ENCODE results near the gene SIK3. TPM values are rescaled to one million over a fixed set of nuclear protein-coding genes. Genes with fewer than 3 reads are reported as not detected.

SIK3 gene
- total and polyA plus RNA-seq, 3 experiments from 2014 or later: 33.9 to 48.7 (median 42.8) TPM

DNA sequence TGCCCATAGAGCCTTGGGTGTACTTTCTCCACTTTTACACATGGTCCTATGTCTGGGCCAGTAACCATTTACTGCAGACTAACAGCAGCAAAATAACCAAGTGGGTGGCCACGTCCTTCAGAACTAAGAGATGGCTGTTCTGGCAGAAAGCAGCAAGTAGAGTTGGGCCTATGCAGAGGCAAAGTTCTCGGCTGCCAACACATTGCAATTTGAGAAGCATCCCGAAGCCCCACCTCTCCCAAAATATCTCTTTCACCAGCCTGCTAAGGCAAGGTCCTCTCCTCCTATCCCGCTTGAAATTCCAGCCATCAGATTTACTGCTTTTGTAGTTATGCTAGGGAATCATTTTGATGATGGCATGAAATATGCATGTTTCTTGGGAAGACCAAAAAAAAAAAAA, 142.3 kb downstream of the SIK3 start:
- POLR2A ChIA-PET: interaction anchor here (0.6 to 1.3 kb wide), 2 partner anchors 24 to 66 kb away, joined by 3 to 5 read pairs; no protein-coding TSS in a partner anchor
- DNase-seq: no peak
- peak overlapping the region; percentile 52 for H3K27ac ChIP-seq (ENCODE audit: low read depth, low read length)
- H3K27me3 ChIP-seq (ENCODE audit: insufficient read depth, low read length, poor library complexity, severe bottlenecking): no peaks in the 10 kb centered on the region
- H3K36me3 ChIP-seq (ENCODE audit: insufficient read depth, low read length): peaks cover 1% of the 10 kb centered on the region
- no peaks in the 10 kb centered on the region for H3K9me3 Mint-ChIP-seq
- H3K36me3 Mint-ChIP-seq: peaks cover 1 to 55% (median 9%) of the 10 kb centered on the region in 3 donors
- CTCF ChIA-PET: interaction anchor here (0.9 to 1.4 kb wide), 4 partner anchors 10 to 120 kb away, joined by 3 read pairs; no protein-coding TSS in a partner anchor
- no peaks in the 10 kb centered on the region for H3K27me3 Mint-ChIP-seq
- peak overlapping the region; percentile 79 to 95 (median 88) for H3K27ac Mint-ChIP-seq
- H3K4me3 ChIP-seq (ENCODE audit: low read length): no peak overlapping the region
- no peaks in the 10 kb centered on the region for H3K9me3 ChIP-seq (ENCODE audit: low read length)
- peak overlapping the region in 6 of 7 donors; percentile 52 to 74 (median 62) for H3K4me3 Mint-ChIP-seq
- H3K4me1 ChIP-seq (ENCODE audit: insufficient read depth, low read length): peaks cover 33% of the 10 kb centered on the region
- H3K4me1 Mint-ChIP-seq: peaks cover 77 to 88% (median 88%) of the 10 kb centered on the region in 3 donors

DNA sequence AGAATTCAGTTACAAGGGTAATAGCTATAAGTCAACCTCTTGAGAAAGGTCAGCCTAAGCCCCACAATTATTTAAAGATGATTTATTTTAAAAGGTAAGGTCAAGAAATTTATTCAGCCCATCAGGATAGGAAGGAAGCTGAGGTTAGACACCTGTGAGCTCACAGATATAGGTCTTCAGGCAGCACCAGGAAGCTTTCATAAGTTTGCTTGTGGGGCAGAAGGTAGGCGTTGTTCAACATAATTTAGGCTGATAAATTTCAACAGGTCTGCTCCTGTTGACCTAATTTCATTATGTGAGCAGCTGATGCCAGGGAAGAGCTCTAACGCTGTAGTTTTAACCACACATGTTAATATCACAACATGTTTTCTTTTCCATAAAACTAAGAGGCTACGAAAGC, 142.7 kb downstream of the SIK3 start:
- Histone ChIP-seq H3K27me3 (ENCODE audit: insufficient read depth, low read length, poor library complexity, severe bottlenecking) (no peaks in the 10 kb centered on the region), H3K4me1 (ENCODE audit: insufficient read depth, low read length) (peaks cover 33% of the 10 kb centered on the region), H3K36me3 (ENCODE audit: insufficient read depth, low read length) (peaks cover 5% of the 10 kb centered on the region), H3K9me3 (ENCODE audit: low read length) (no peaks in the 10 kb centered on the region), H3K4me3 (ENCODE audit: low read length) (no peak overlapping the region), H3K27ac (ENCODE audit: low read depth, low read length) (peak overlapping the region; percentile 52)
- ChIA-PET CTCF (interaction anchor here (0.9 to 1.4 kb wide), 4 partner anchors 10 to 120 kb away, joined by 3 read pairs; no protein-coding TSS in a partner anchor), POLR2A (interaction anchor here (0.6 to 1.3 kb wide), 2 partner anchors 24 to 66 kb away, joined by 3 to 5 read pairs; no protein-coding TSS in a partner anchor)
- Mint-ChIP-seq H3K36me3 (peaks cover 5 to 59% (median 12%) of the 10 kb centered on the region in 3 donors), H3K27me3 (no peaks in the 10 kb centered on the region), H3K27ac (peak overlapping the region; percentile 79 to 95 (median 89)), H3K4me3 (peak overlapping the region in 6 of 7 donors; percentile 52 to 74 (median 62)), H3K4me1 (peaks cover 76 to 87% (median 84%) of the 10 kb centered on the region in 3 donors), H3K9me3 (no peaks in the 10 kb centered on the region)
- peak in 1 of 5 donors; percentile 32 for DNase-seq

DNA sequence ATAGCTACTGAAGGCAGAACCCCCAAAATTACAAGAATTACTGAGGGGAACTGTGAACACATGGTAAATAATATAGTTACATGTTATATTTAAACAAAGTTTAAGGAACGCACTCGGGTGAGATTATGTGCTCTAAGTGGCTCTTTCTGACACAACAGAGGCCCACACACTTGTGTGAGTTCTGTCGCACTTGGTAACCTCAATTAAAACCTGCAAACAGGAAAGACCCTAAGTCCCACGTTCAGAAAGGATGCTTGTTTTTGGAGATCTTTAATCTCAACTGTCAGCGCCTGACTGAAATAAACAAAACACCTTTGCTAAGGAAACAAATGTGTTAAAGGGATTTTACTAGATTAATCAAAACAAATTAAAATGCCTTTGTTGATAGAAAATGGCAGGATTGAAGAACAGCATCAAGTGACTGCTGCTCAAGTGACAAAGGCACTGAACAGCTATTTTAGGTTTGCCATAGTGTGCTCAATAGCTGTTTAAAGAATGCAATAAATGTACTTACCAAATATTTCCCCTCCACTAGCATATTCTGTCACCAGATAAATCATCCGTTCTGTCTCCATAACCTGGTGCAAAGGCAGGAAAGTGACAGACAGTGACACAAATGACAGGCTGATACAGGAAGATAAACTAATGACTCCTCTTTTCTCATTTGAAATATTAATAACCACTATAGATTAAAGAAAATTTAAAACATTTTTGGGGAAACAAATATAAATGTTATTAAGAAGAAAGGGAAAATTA, 144.5 kb downstream of the SIK3 start:
- Histone ChIP-seq H3K27ac (ENCODE audit: low read depth, low read length) (peak overlapping the region; percentile 55), H3K9me3 (ENCODE audit: low read length) (no peaks in the 10 kb centered on the region), H3K27me3 (ENCODE audit: insufficient read depth, low read length, poor library complexity, severe bottlenecking) (no peaks in the 10 kb centered on the region), H3K36me3 (ENCODE audit: insufficient read depth, low read length) (peaks cover 13% of the 10 kb centered on the region), H3K4me1 (ENCODE audit: insufficient read depth, low read length) (peaks cover 33% of the 10 kb centered on the region), H3K4me3 (ENCODE audit: low read length) (no peak overlapping the region)
- peak overlapping the region in 6 of 7 donors; percentile 1 to 61 (median 54) for H3K4me3 Mint-ChIP-seq
- H3K27me3 Mint-ChIP-seq: no peaks in the 10 kb centered on the region
- H3K27ac Mint-ChIP-seq: peak overlapping the region; percentile 44 to 95 (median 88)
- DNase-seq: peak in 1 of 5 donors; percentile 59
- H3K36me3 Mint-ChIP-seq: peaks cover 18 to 68% (median 18%) of the 10 kb centered on the region in 3 donors
- POLR2A ChIA-PET: interaction anchor here (0.7 kb wide), 1 partner anchor 366 kb away, joined by 4 read pairs; no protein-coding TSS in a partner anchor
- no peaks in the 10 kb centered on the region for H3K9me3 Mint-ChIP-seq
- peaks cover 69 to 84% (median 78%) of the 10 kb centered on the region in 3 donors for H3K4me1 Mint-ChIP-seq
- CTCF ChIA-PET: no interaction called here

DNA sequence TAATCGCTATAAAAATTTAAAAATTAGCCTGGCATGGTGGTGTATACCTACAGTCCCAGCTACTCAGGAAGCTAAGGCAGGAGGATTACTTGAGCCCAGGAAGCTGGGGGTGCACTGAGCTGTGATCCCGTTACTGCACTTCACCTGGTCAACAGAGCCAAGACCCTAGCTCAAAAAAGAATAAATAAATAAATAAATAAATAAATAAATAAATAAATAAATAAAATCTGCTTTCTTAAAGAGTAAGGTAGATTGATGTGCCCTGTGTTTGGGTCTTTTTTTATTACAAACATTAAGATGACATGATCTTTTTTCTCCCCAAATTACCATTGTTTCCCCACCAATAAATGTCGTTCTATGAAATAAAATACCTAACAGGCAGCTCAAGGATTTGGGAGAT, 146.5 kb downstream of the SIK3 start:
- Mint-ChIP-seq H3K4me1 (peaks cover 57 to 70% (median 66%) of the 10 kb centered on the region in 3 donors), H3K27ac (peak overlapping the region in 5 of 8 donors; percentile 54 to 95 (median 88)), H3K36me3 (peaks cover 16 to 68% (median 23%) of the 10 kb centered on the region in 3 donors), H3K4me3 (no peak overlapping the region), H3K9me3 (no peaks in the 10 kb centered on the region), H3K27me3 (no peaks in the 10 kb centered on the region)
- Histone ChIP-seq H3K9me3 (ENCODE audit: low read length) (no peaks in the 10 kb centered on the region), H3K4me1 (ENCODE audit: insufficient read depth, low read length) (peaks cover 28% of the 10 kb centered on the region), H3K36me3 (ENCODE audit: insufficient read depth, low read length) (peaks cover 13% of the 10 kb centered on the region), H3K4me3 (ENCODE audit: low read length) (no peak overlapping the region), H3K27ac (ENCODE audit: low read depth, low read length) (no peak overlapping the region), H3K27me3 (ENCODE audit: insufficient read depth, low read length, poor library complexity, severe bottlenecking) (no peaks in the 10 kb centered on the region)
- ChIA-PET CTCF (interaction anchor here (1.5 kb wide), 1 partner anchor 154 kb away, joined by 4 read pairs; no protein-coding TSS in a partner anchor), POLR2A (no interaction called here)
- no peak for DNase-seq

DNA sequence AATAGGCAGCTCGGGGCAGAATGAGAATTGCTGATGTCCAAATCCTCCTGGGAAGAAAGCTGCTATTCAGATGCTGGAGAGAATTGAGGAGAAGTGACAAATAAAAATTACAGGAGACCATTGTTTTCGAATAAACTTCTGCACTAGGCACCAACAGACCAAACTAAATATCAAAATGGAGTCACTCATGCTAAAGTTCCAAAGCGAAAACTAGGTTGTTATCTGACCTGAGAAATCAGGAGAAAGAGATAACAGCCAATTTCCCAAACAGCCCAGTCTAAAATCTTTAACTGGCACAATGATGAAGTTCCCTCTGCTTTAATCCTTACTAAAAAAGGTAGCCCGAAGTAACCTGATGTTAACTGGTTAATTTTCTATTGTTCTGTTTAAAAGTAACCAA, 148.0 kb downstream of the SIK3 start:
- Histone ChIP-seq H3K4me1 (ENCODE audit: insufficient read depth, low read length) (peaks cover 17% of the 10 kb centered on the region), H3K9me3 (ENCODE audit: low read length) (no peaks in the 10 kb centered on the region), H3K4me3 (ENCODE audit: low read length) (no peak overlapping the region), H3K27ac (ENCODE audit: low read depth, low read length) (no peak overlapping the region), H3K27me3 (ENCODE audit: insufficient read depth, low read length, poor library complexity, severe bottlenecking) (no peaks in the 10 kb centered on the region), H3K36me3 (ENCODE audit: insufficient read depth, low read length) (peaks cover 13% of the 10 kb centered on the region)
- Mint-ChIP-seq H3K27me3 (no peaks in the 10 kb centered on the region), H3K4me3 (no peak overlapping the region), H3K27ac (peak overlapping the region in 1 of 8 donors; percentile 57), H3K9me3 (no peaks in the 10 kb centered on the region), H3K4me1 (peaks cover 57 to 70% (median 66%) of the 10 kb centered on the region in 3 donors), H3K36me3 (peaks cover 21 to 65% (median 31%) of the 10 kb centered on the region in 3 donors)
- POLR2A ChIA-PET: no interaction called here
- CTCF ChIA-PET: no interaction called here
- DNase-seq: no peak

DNA sequence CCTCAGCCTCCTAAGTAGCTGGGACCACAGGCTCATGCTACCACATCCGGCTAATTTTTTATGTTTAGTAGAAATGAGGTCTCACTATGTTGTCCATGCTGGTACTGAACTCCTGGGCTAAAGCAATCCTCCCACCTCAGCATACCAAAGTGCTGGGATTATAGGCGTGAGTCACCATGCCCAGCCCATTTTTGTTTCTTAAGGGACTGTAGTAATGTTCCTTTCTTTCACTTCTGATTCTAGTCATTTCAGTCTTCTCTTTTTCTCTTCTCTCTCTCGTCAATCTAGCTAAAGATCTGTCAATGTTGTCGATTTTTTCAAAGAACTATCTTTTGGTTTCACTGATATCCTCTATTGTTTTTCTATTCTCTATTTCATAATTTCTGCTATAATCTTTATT, 149.8 kb downstream of the SIK3 start:
- Mint-ChIP-seq H3K27me3 (no peaks in the 10 kb centered on the region), H3K9me3 (no peaks in the 10 kb centered on the region), H3K4me3 (no peak overlapping the region), H3K27ac (peak overlapping the region in 5 of 8 donors; percentile 56 to 83 (median 66)), H3K4me1 (peaks cover 47 to 55% (median 52%) of the 10 kb centered on the region in 3 donors), H3K36me3 (peaks cover 27 to 62% (median 31%) of the 10 kb centered on the region in 3 donors)
- Histone ChIP-seq H3K4me3 (ENCODE audit: low read length) (no peak overlapping the region), H3K36me3 (ENCODE audit: insufficient read depth, low read length) (peaks cover 20% of the 10 kb centered on the region), H3K4me1 (ENCODE audit: insufficient read depth, low read length) (peaks cover 11% of the 10 kb centered on the region), H3K27me3 (ENCODE audit: insufficient read depth, low read length, poor library complexity, severe bottlenecking) (no peaks in the 10 kb centered on the region), H3K27ac (ENCODE audit: low read depth, low read length) (no peak overlapping the region), H3K9me3 (ENCODE audit: low read length) (no peaks in the 10 kb centered on the region)
- no peak for DNase-seq
- CTCF ChIA-PET: interaction anchor here (1.4 to 1.6 kb wide), 2 partner anchors 9 to 15 kb away, joined by 4 read pairs; no protein-coding TSS in a partner anchor
- POLR2A ChIA-PET: interaction anchor here (0.6 kb wide), 1 partner anchor 146 kb away, joined by 3 read pairs; no protein-coding TSS in a partner anchor

DNA sequence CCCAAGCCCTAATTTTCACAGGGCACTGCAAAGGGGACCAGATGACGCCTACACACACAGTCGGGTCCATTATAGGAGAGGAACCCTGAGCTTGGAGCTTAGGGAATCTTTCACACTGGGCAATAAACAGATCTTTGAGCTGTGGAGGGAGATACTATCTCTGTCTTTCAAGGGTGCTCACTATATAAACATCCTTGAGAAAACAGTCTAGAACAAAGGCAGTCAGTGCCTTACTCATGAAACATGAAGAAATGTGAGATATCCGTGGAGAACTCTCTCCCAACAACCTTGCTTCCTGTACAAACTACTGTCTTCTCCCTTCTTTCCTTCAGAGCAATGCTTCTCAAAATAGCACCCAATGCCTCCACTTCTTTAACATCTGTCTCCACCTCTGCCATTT, 151.8 kb downstream of the SIK3 start:
- peak overlapping the region in 6 of 8 donors; percentile 20 to 78 (median 42) for H3K27ac Mint-ChIP-seq

DNA sequence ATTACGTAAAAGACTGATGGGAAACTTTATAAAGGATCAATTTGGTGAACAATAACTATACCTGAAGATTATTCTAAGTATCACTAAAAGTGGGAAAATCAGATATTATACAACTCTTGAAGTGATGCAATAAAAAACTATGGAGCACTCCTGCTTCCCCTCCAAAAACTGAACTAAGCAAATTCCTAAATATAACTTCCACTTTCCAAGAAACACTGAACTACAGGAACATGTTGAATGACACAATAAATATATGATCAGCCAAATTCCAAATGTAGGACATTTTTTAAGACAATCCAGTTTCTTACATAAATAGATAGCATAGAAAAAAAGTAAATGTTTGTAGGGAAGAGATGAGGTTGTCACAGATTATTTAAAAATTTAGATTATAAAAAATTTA, 158.7 kb downstream of the SIK3 start:
- Mint-ChIP-seq H3K27me3 (no peaks in the 10 kb centered on the region), H3K4me3 (no peak overlapping the region), H3K36me3 (peaks cover 10 to 41% (median 24%) of the 10 kb centered on the region in 3 donors), H3K4me1 (peaks cover 17 to 30% (median 30%) of the 10 kb centered on the region in 3 donors), H3K27ac (peak overlapping the region in 4 of 8 donors; percentile 15 to 70 (median 56)), H3K9me3 (no peaks in the 10 kb centered on the region)
- H3K36me3 ChIP-seq (ENCODE audit: insufficient read depth, low read length): peaks cover 7% of the 10 kb centered on the region
- POLR2A ChIA-PET: no interaction called here
- CTCF ChIA-PET: no interaction called here
- no peak overlapping the region for H3K4me3 ChIP-seq (ENCODE audit: low read length)
- no peaks in the 10 kb centered on the region for H3K9me3 ChIP-seq (ENCODE audit: low read length)
- no peaks in the 10 kb centered on the region for H3K27me3 ChIP-seq (ENCODE audit: insufficient read depth, low read length, poor library complexity, severe bottlenecking)
- no peak overlapping the region for H3K27ac ChIP-seq (ENCODE audit: low read depth, low read length)
- no peak for DNase-seq
- no peaks in the 10 kb centered on the region for H3K4me1 ChIP-seq (ENCODE audit: insufficient read depth, low read length)

More for the DNA sequence above, 151.8 kb downstream of the SIK3 start:
- Histone ChIP-seq H3K27me3 (ENCODE audit: insufficient read depth, low read length, poor library complexity, severe bottlenecking) (no peaks in the 10 kb centered on the region), H3K9me3 (ENCODE audit: low read length) (no peaks in the 10 kb centered on the region), H3K36me3 (ENCODE audit: insufficient read depth, low read length) (peaks cover 20% of the 10 kb centered on the region), H3K4me1 (ENCODE audit: insufficient read depth, low read length) (peaks cover 4% of the 10 kb centered on the region), H3K27ac (ENCODE audit: low read depth, low read length) (no peak overlapping the region), H3K4me3 (ENCODE audit: low read length) (no peak overlapping the region)
- DNase-seq: no peak
- Mint-ChIP-seq H3K4me3 (peak overlapping the region in 1 of 7 donors; percentile 21), H3K27me3 (no peaks in the 10 kb centered on the region), H3K4me1 (peaks cover 40 to 49% (median 48%) of the 10 kb centered on the region in 3 donors), H3K36me3 (peaks cover 31 to 60% (median 34%) of the 10 kb centered on the region in 3 donors), H3K9me3 (no peaks in the 10 kb centered on the region)
- ChIA-PET CTCF (no interaction called here), POLR2A (no interaction called here)

All from CD8-positive, alpha-beta memory T cell (primary cell).